ENCODE data around the gene STYXL1.

STYXL1 gene

GRCh38 chr7:75951506-75951905 lies 96.3 kb downstream of the STYXL1 start:
- DNase-seq, result no peak

DNA sequence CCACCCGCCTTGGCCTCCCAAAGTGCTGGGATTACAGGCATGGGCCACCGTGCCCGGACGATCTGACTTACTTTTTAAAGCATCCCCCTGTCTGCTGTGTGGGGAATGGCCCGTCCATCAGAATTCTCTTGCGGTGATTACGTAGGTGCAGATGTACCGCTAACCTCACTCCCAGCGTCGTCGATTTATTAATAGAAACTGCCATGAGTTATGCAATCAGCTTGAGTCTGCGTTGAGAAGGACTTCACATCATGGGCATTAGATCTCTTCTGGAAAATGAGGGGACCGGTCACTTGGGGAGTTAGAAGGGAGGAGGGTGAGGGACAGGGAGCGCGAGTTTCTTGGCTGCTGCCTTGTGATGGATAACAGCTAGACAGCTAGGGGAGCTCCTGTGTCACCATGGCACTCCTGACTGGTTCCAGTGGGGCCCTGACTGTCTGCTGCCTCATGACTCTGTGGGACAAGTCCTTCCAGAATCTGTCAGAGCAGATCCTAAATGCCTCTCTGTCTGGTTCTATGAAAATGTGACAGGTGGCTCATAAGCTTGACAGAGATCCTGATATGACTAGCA lies 97.6 kb downstream of the STYXL1 start:
- DNase-seq, result no peak

GRCh38 chr7:75948179-75948578 lies 99.6 kb downstream of the STYXL1 start:
- DNase-seq, result no peak
